ACC112 (cell line): ENCODE results near the gene CEP85.

Source experiments
- H2AFZ ChIP-seq: fragments of 200-600 bp; sonication (generic); one replicate; pipeline ENCODE4 v1.6.0; 2017; ENCODE audit warnings: antibody characterized with exemption, low read length; ENCODE audit not compliant: unreplicated experiment
- H3K27ac ChIP-seq: fragments of 200-600 bp; sonication (generic); 2 replicates; pipeline ENCODE4 v1.5.1; 2014; ENCODE audit warnings: low read depth, mild to moderate bottlenecking, antibody characterized with exemption, low read length, moderate library complexity
- H3K27me3 ChIP-seq: fragments of 200-600 bp; sonication (generic); 2 replicates; pipeline ENCODE4 v1.6.1; 2014; ENCODE audit warnings: mild to moderate bottlenecking, antibody characterized with exemption, low read length, moderate library complexity, mixed read lengths; ENCODE audit not compliant: insufficient read depth
- H3K36me3 ChIP-seq: fragments of 200-600 bp; sonication (generic); 2 replicates; pipeline ENCODE4 v1.6.1; 2016; ENCODE audit warnings: mild to moderate bottlenecking, antibody characterized with exemption, low read length, moderate library complexity, mixed read lengths; ENCODE audit not compliant: insufficient read depth
- H3K4me1 ChIP-seq: fragments of 200-600 bp; sonication (generic); one replicate; pipeline ENCODE4 v1.6.1; 2016; ENCODE audit warnings: low read length, mixed read lengths; ENCODE audit not compliant: insufficient read depth, unreplicated experiment, control insufficient read depth
- H3K4me3 ChIP-seq: fragments of 200-600 bp; sonication (generic); 2 replicates; pipeline ENCODE4 v1.5.1; 2014; ENCODE audit warnings: mild to moderate bottlenecking, low read depth, low read length
- H3K79me2 ChIP-seq: fragments of 200-600 bp; sonication (generic); one replicate; pipeline ENCODE4 v1.6.0; 2016; ENCODE audit warnings: low read length; ENCODE audit not compliant: control insufficient read depth, unreplicated experiment, insufficient read depth

CEP85 gene

GRCh38 chr1:26263212-26263611 lies 29.2 kb downstream of the CEP85 start:
- Histone ChIP-seq H3K27ac (no peak overlapping the region), H3K4me3 (no peak overlapping the region), H2AFZ (no peak overlapping the region), H3K36me3 (peaks cover 14% of the 10 kb centered on the region), H3K27me3 (no peaks in the 10 kb centered on the region), H3K4me1 (no peaks in the 10 kb centered on the region), H3K79me2 (no peaks in the 10 kb centered on the region)

- H3K27ac ChIP-seq: no peak overlapping the region
- H3K27me3 ChIP-seq: no peaks in the 10 kb centered on the region
- no peaks in the 10 kb centered on the region for H3K4me1 ChIP-seq
- H2AFZ ChIP-seq: no peak overlapping the region
- no peaks in the 10 kb centered on the region for H3K79me2 ChIP-seq
- H3K4me3 ChIP-seq: no peak overlapping the region
- H3K36me3 ChIP-seq: peaks cover 31% of the 10 kb centered on the region
Measured at GRCh38 chr1:26265405-26265804, 31.4 kb downstream of the CEP85 start.

GRCh38 chr1:26268290-26269197 lies 34.5 kb downstream of the CEP85 start:
- Histone ChIP-seq H3K79me2 (no peaks in the 10 kb centered on the region), H3K4me1 (no peaks in the 10 kb centered on the region), H3K36me3 (peaks cover 33% of the 10 kb centered on the region), H3K27me3 (no peaks in the 10 kb centered on the region), H2AFZ (no peak overlapping the region), H3K4me3 (no peak overlapping the region), H3K27ac (no peak overlapping the region)

- Histone ChIP-seq H3K27ac (no peak overlapping the region), H3K4me3 (no peak overlapping the region), H3K36me3 (peaks cover 33% of the 10 kb centered on the region), H3K79me2 (no peaks in the 10 kb centered on the region), H2AFZ (no peak overlapping the region), H3K27me3 (no peaks in the 10 kb centered on the region), H3K4me1 (peaks cover 1% of the 10 kb centered on the region)
Measured at GRCh38 chr1:26269198-26269550, 35.2 kb downstream of the CEP85 start.

- Histone ChIP-seq H3K36me3 (peaks cover 18% of the 10 kb centered on the region; the same call in 1 of the 2 replicates), H3K27ac (peak overlapping the region; percentile 89), H3K79me2 (peaks cover 4% of the 10 kb centered on the region), H3K4me1 (peaks cover 54% of the 10 kb centered on the region), H2AFZ (no peak overlapping the region), H3K27me3 (no peaks in the 10 kb centered on the region), H3K4me3 (no peak overlapping the region)
Measured at GRCh38 chr1:26274801-26275425, 40.9 kb downstream of the CEP85 start.

- H3K27me3 ChIP-seq: no peaks in the 10 kb centered on the region
- peaks cover 57% of the 10 kb centered on the region for H3K4me1 ChIP-seq
- peak overlapping the region; percentile 19; the same call in 1 of the 2 replicates for H3K4me3 ChIP-seq
- peak overlapping the region; percentile 89 for H3K27ac ChIP-seq
- H2AFZ ChIP-seq: peak overlapping the region; percentile 53
- H3K79me2 ChIP-seq: peaks cover 12% of the 10 kb centered on the region
- peaks cover 12% of the 10 kb centered on the region; the same call in 1 of the 2 replicates for H3K36me3 ChIP-seq
Measured at GRCh38 chr1:26275580-26276431, 41.8 kb downstream of the CEP85 start.

GRCh38 chr1:26276432-26276838 lies 42.4 kb downstream of the CEP85 start:
- H3K36me3 ChIP-seq: peaks cover 10% of the 10 kb centered on the region; the same call in 1 of the 2 replicates
- H3K27ac ChIP-seq: peak overlapping the region; percentile 89
- H3K4me1 ChIP-seq: peaks cover 63% of the 10 kb centered on the region
- no peak overlapping the region for H2AFZ ChIP-seq
- H3K79me2 ChIP-seq: peaks cover 19% of the 10 kb centered on the region
- H3K27me3 ChIP-seq: no peaks in the 10 kb centered on the region
- peak overlapping the region; percentile 44; the same call in 1 of the 2 replicates for H3K4me3 ChIP-seq

- Histone ChIP-seq H2AFZ (no peak overlapping the region), H3K27ac (peak overlapping the region; percentile 89), H3K4me3 (no peak overlapping the region), H3K4me1 (peaks cover 71% of the 10 kb centered on the region), H3K79me2 (peaks cover 26% of the 10 kb centered on the region), H3K36me3 (peaks cover 10% of the 10 kb centered on the region; the same call in 1 of the 2 replicates), H3K27me3 (no peaks in the 10 kb centered on the region)
Measured at GRCh38 chr1:26277261-26277661, 43.3 kb downstream of the CEP85 start.

- Histone ChIP-seq H3K27me3 (no peaks in the 10 kb centered on the region), H3K36me3 (peaks cover 10% of the 10 kb centered on the region; the same call in 1 of the 2 replicates), H2AFZ (no peak overlapping the region), H3K27ac (peak overlapping the region; percentile 89), H3K4me3 (peak overlapping the region; percentile 18; the same call in 1 of the 2 replicates), H3K79me2 (peaks cover 30% of the 10 kb centered on the region), H3K4me1 (peaks cover 76% of the 10 kb centered on the region)
Measured at GRCh38 chr1:26277719-26278118, 43.7 kb downstream of the CEP85 start.

- peaks cover 36% of the 10 kb centered on the region for H3K79me2 ChIP-seq
- peaks cover 81% of the 10 kb centered on the region for H3K4me1 ChIP-seq
- H3K36me3 ChIP-seq: peaks cover 10% of the 10 kb centered on the region; the same call in 1 of the 2 replicates
- no peaks in the 10 kb centered on the region for H3K27me3 ChIP-seq
- H2AFZ ChIP-seq: no peak overlapping the region
- H3K27ac ChIP-seq: peak overlapping the region; percentile 89
- H3K4me3 ChIP-seq: peak overlapping the region; percentile 90
Measured at GRCh38 chr1:26278303-26278702, 44.3 kb downstream of the CEP85 start.
